ENCODE data around the gene GALNT6.
A peak's percentile ranks its signal among the peaks of the same experiment; 100 is the strongest.

The GALNT6 gene

GRCh38 chr12:51381226-51382079 is 9.8 kb downstream of the GALNT6 start:
- FAIRE-seq (no peak), DNase-seq (ENCODE audit: low spot score) (no peak)

GRCh38 chr12:51379571-51379970 is 11.6 kb downstream of the GALNT6 start:
- FAIRE-seq, result no peak
- DNase-seq (ENCODE audit: low spot score), result no peak

GRCh38 chr12:51378749-51379148 is 12.5 kb downstream of the GALNT6 start:
- DNase-seq (ENCODE audit: low spot score), result no peak
- FAIRE-seq, result no peak

- no peak for FAIRE-seq
- no peak for DNase-seq (ENCODE audit: low spot score)
Observed at GRCh38 chr12:51377099-51377984, 13.9 kb downstream of the GALNT6 start.

- FAIRE-seq (no peak), DNase-seq (ENCODE audit: low spot score) (no peak)
Observed at GRCh38 chr12:51374856-51375255, 16.4 kb downstream of the GALNT6 start.

GRCh38 chr12:51374361-51374760 is 16.8 kb downstream of the GALNT6 start:
- FAIRE-seq, result no peak
- DNase-seq (ENCODE audit: low spot score), result no peak

GRCh38 chr12:51373187-51373586 is 18.0 kb downstream of the GALNT6 start:
- FAIRE-seq, result no peak

GRCh38 chr12:51372021-51372420 is 19.2 kb downstream of the GALNT6 start:
- no peak for DNase-seq (ENCODE audit: low spot score)
- FAIRE-seq, result no peak

More at GRCh38 chr12:51373187-51373586, 18.0 kb downstream of the GALNT6 start:
- no peak for DNase-seq (ENCODE audit: low spot score)

- FAIRE-seq, result peak; percentile 94
- peak; percentile 96 for DNase-seq (ENCODE audit: low spot score)
Observed at GRCh38 chr12:51371295-51371953, 19.8 kb downstream of the GALNT6 start.

- FAIRE-seq (no peak), DNase-seq (ENCODE audit: low spot score) (no peak)
Observed at GRCh38 chr12:51370667-51371066, 20.5 kb downstream of the GALNT6 start.

- FAIRE-seq, result no peak
- no peak for DNase-seq (ENCODE audit: low spot score)
Observed at GRCh38 chr12:51369581-51369980, 21.6 kb downstream of the GALNT6 start.

GRCh38 chr12:51368640-51369517 is 22.3 kb downstream of the GALNT6 start:
- DNase-seq (ENCODE audit: low spot score) (peak; percentile 82), FAIRE-seq (peak; percentile 72)

- FAIRE-seq (no peak), DNase-seq (ENCODE audit: low spot score) (no peak)
Observed at GRCh38 chr12:51365276-51365675, 25.9 kb downstream of the GALNT6 start.

- FAIRE-seq (no peak), DNase-seq (ENCODE audit: low spot score) (no peak)
Observed at GRCh38 chr12:51364001-51364400, 27.2 kb downstream of the GALNT6 start.

- no peak for FAIRE-seq
- DNase-seq (ENCODE audit: low spot score), result no peak
Observed at GRCh38 chr12:51362747-51363342, 28.4 kb downstream of the GALNT6 start.

- FAIRE-seq (no peak), DNase-seq (ENCODE audit: low spot score) (no peak)
Observed at GRCh38 chr12:51362307-51362706, 28.9 kb downstream of the GALNT6 start.

- no peak for FAIRE-seq
- no peak for DNase-seq (ENCODE audit: low spot score)
Observed at GRCh38 chr12:51361161-51362016, 29.8 kb downstream of the GALNT6 start.

- FAIRE-seq, result no peak
- no peak for DNase-seq (ENCODE audit: low spot score)
Observed at GRCh38 chr12:51360315-51360714, 30.9 kb downstream of the GALNT6 start.

- FAIRE-seq, result no peak
- DNase-seq (ENCODE audit: low spot score), result no peak
Observed at GRCh38 chr12:51359851-51360250, 31.4 kb downstream of the GALNT6 start.
